Measurements from ENCODE around the gene TRIM63. TPM values are rescaled to one million over a fixed set of nuclear protein-coding genes. Genes with fewer than 3 reads are reported as not detected.

The TRIM63 gene
- total and polyA plus RNA-seq, 2 donors (not counting 3 experiments of a cell fraction or from before 2014, with no cell fraction given), result not detected

DNA sequence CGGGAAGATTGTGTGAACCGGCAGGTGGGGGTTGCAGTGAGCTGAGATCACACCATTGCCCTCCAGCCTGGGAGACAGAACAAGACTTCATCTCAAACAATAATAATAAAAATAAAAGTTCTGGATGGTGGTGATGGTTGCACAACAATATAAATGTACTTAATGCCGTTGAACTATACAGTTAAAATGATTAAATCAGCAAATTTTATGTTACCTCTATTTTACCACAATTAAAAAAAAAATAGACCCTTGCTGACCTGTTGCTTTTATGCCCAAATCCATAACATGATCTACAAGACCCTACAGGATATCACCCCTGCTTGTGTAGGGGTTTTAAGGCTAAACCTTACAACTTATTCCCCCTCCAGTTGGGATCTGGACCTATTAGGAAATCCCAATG lies 32.4 kb upstream of the TRIM63 start:
- FAIRE-seq, result no peak
- H2AFZ ChIP-seq (ENCODE audit: low read depth, low read length), result no peak overlapping the region
- peaks cover 31% of the 10 kb centered on the region for H3K4me1 ChIP-seq (ENCODE audit: control insufficient read depth, extremely low read depth, insufficient read depth, low read length)
- H3K9me1 ChIP-seq (replicated peaks; ENCODE audit: control insufficient read depth, extremely low read depth, insufficient read depth, low read length), result no peaks in the 10 kb centered on the region
- intact Hi-C loops (cut with micrococcal nuclease), result loop anchor here (10.0 kb wide), 1 partner anchor 295 kb away; no protein-coding TSS in a partner anchor
- POLR2A ChIA-PET, result no interaction called here
- no peaks in the 10 kb centered on the region for H3K36me3 ChIP-seq (ENCODE audit: control insufficient read depth in 2 of 2, extremely low read depth in 1 of 2, insufficient read depth in 2 of 2, low read length in 2 of 2)
- no TSS peak for BruUV-seq (replicated peaks)
- no peak overlapping the region for H3K9ac ChIP-seq (replicated peaks; ENCODE audit: extremely low read depth, insufficient read depth, low read length)
- no peaks in the 10 kb centered on the region for H3K27me3 ChIP-seq (ENCODE audit: control insufficient read depth in 2 of 2, insufficient read depth in 2 of 2, low read length in 2 of 2)
- CTCF ChIA-PET, result interaction anchor here (0.8 to 1.8 kb wide), 6 partner anchors 27 to 318 kb away, joined by 3 to 4 read pairs (median 3); no protein-coding TSS in a partner anchor
- no peak overlapping the region for H3K4me3 ChIP-seq (replicated peaks in 1 of 3; ENCODE audit: insufficient read depth in 1 of 3, low read depth in 1 of 3, low read length in 3 of 3)
- H3K79me2 ChIP-seq (ENCODE audit: control insufficient read depth, insufficient read depth, low read length), result no peaks in the 10 kb centered on the region
- H3K9me3 ChIP-seq (replicated peaks; ENCODE audit: control insufficient read depth, insufficient read depth, low read length), result no peaks in the 10 kb centered on the region
- TF ChIP-seq GATA2 (IDR thresholded peaks at IDR 0.05; ENCODE audit: insufficient read depth, insufficient read length, low read depth, low read length), result no peak
- TF ChIP-seq EZH2 (IDR thresholded peaks at IDR 0.05; ENCODE audit: borderline replicate concordance, low read depth, low read length, severe bottlenecking), result no peak
- no peak for TF ChIP-seq FOS (IDR thresholded peaks at IDR 0.05; ENCODE audit: borderline replicate concordance, insufficient read depth, low read length)
- TF ChIP-seq, protein P1, sequence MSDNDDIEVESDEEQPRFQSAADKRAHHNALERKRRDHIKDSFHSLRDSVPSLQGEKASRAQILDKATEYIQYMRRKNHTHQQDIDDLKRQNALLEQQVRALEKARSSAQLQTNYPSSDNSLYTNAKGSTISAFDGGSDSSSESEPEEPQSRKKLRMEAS (IDR thresholded peaks at IDR 0.05; ENCODE audit: insufficient read depth, insufficient read length), result no peak
- TF ChIP-seq POLR2AphosphoS5 (IDR thresholded peaks at IDR 0.05; ENCODE audit: insufficient read depth, low read depth, low read length), result no peak
- no peak for TF ChIP-seq JUN (IDR thresholded peaks at IDR 0.05; ENCODE audit: borderline replicate concordance, insufficient read depth, insufficient read length, low read depth)
- H4K20me1 ChIP-seq (replicated peaks; ENCODE audit: control insufficient read depth, extremely low read depth, insufficient read depth, low read length), result no peaks in the 10 kb centered on the region
- H3K4me2 ChIP-seq (ENCODE audit: insufficient read depth, low read length), result no peak overlapping the region
- no peak overlapping the region for H3K27ac ChIP-seq (ENCODE audit: insufficient read depth, low read depth, low read length)
- DNase-seq (ENCODE audit: low read depth, low spot score), result no peak
- dilution Hi-C loops (cut with MboI; ENCODE audit: extremely low pct_ligation_motif_present, low sequenced_read_pairs), result no loop called here

DNA sequence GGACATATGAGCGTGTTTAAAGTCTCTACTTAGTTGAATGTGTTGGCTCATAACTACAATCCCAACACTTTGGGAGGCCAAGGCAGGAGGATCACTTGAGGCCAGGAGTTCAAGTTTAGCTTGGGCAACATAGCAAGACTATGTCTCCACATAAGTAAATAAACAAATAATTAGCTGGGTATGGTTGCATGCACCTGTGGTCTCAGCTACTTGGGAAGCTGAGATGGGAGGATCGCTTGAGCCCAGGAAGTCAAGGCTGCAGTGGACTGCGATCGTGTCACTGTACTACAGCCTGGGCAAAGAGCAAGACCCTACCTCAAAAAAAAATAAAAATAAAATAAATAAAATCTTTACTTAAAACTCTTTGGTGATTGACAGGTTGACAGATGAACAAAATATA lies 31.2 kb upstream of the TRIM63 start:
- no peak overlapping the region for H3K4me2 ChIP-seq (ENCODE audit: insufficient read depth, low read length)
- ChIA-PET CTCF (interaction anchor here (1.2 to 1.8 kb wide), 2 partner anchors 46 to 319 kb away, joined by 4 read pairs; no protein-coding TSS in a partner anchor), POLR2A (no interaction called here)
- no peaks in the 10 kb centered on the region for H3K9me3 ChIP-seq (replicated peaks; ENCODE audit: control insufficient read depth, insufficient read depth, low read length)
- H3K9me1 ChIP-seq (replicated peaks; ENCODE audit: control insufficient read depth, extremely low read depth, insufficient read depth, low read length), result no peaks in the 10 kb centered on the region
- FAIRE-seq, result no peak
- no peaks in the 10 kb centered on the region for H3K27me3 ChIP-seq (ENCODE audit: control insufficient read depth in 2 of 2, insufficient read depth in 2 of 2, low read length in 2 of 2)
- H4K20me1 ChIP-seq (replicated peaks; ENCODE audit: control insufficient read depth, extremely low read depth, insufficient read depth, low read length), result no peaks in the 10 kb centered on the region
- dilution Hi-C loops (cut with MboI; ENCODE audit: extremely low pct_ligation_motif_present, low sequenced_read_pairs), result no loop called here
- H3K36me3 ChIP-seq (ENCODE audit: control insufficient read depth in 2 of 2, extremely low read depth in 1 of 2, insufficient read depth in 2 of 2, low read length in 2 of 2), result no peaks in the 10 kb centered on the region
- H3K27ac ChIP-seq (ENCODE audit: insufficient read depth, low read depth, low read length), result no peak overlapping the region
- no TSS peak for BruUV-seq (replicated peaks)
- no peak overlapping the region for H2AFZ ChIP-seq (ENCODE audit: low read depth, low read length)
- no peaks in the 10 kb centered on the region for H3K79me2 ChIP-seq (ENCODE audit: control insufficient read depth, insufficient read depth, low read length)
- H3K4me3 ChIP-seq (replicated peaks in 1 of 3; ENCODE audit: insufficient read depth in 1 of 3, low read depth in 1 of 3, low read length in 3 of 3), result no peak overlapping the region
- intact Hi-C loops (cut with micrococcal nuclease), result no loop called here
- DNase-seq (ENCODE audit: low read depth, low spot score), result no peak
- no peak overlapping the region for H3K9ac ChIP-seq (replicated peaks; ENCODE audit: extremely low read depth, insufficient read depth, low read length)
- peaks cover 27% of the 10 kb centered on the region for H3K4me1 ChIP-seq (ENCODE audit: control insufficient read depth, extremely low read depth, insufficient read depth, low read length)
- TF ChIP-seq MYC (IDR thresholded peaks at IDR 0.05; ENCODE audit: low read depth, low read length) (no peak), POLR2A (IDR thresholded peaks at IDR 0.05; ENCODE audit: low read depth, low read length) (no peak), GATA2 (IDR thresholded peaks at IDR 0.05; ENCODE audit: insufficient read depth, insufficient read length, low read depth, low read length) (no peak), EZH2 (IDR thresholded peaks at IDR 0.05; ENCODE audit: borderline replicate concordance, low read depth, low read length, severe bottlenecking) (no peak), FOS (IDR thresholded peaks at IDR 0.05; ENCODE audit: borderline replicate concordance, insufficient read depth, low read length) (no peak), POLR2AphosphoS5 (IDR thresholded peaks at IDR 0.05; ENCODE audit: insufficient read depth, low read depth, low read length) (no peak), JUN (IDR thresholded peaks at IDR 0.05; ENCODE audit: borderline replicate concordance, insufficient read depth, insufficient read length, low read depth) (no peak)
- TF ChIP-seq, protein P2, sequence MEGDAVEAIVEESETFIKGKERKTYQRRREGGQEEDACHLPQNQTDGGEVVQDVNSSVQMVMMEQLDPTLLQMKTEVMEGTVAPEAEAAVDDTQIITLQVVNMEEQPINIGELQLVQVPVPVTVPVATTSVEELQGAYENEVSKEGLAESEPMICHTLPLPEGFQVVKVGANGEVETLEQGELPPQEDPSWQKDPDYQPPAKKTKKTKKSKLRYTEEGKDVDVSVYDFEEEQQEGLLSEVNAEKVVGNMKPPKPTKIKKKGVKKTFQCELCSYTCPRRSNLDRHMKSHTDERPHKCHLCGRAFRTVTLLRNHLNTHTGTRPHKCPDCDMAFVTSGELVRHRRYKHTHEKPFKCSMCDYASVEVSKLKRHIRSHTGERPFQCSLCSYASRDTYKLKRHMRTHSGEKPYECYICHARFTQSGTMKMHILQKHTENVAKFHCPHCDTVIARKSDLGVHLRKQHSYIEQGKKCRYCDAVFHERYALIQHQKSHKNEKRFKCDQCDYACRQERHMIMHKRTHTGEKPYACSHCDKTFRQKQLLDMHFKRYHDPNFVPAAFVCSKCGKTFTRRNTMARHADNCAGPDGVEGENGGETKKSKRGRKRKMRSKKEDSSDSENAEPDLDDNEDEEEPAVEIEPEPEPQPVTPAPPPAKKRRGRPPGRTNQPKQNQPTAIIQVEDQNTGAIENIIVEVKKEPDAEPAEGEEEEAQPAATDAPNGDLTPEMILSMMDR (IDR thresholded peaks at IDR 0.05; ENCODE audit: extremely low read depth in 1 of 2, insufficient read depth in 1 of 2, low read depth in 1 of 2, low read length in 2 of 2), result no peak
- TF ChIP-seq, protein P1 (IDR thresholded peaks at IDR 0.05; ENCODE audit: insufficient read depth, insufficient read length), result no peak
